HepG2 (cell line): ENCODE results near the gene IL10RA. TPM values are rescaled to one million over a fixed set of nuclear protein-coding genes. Genes with fewer than 3 reads are reported as not detected.

Experiments used
- ATAC-seq: fragments of 200-7000 bp; cut with Tn5 transposase; 3 replicates; pipeline ENCODE4 v1.9.1; 2020; ENCODE audit warnings: mild to moderate bottlenecking, moderate library complexity
- BruUV-seq: library from RNA; stranded (reverse); fragments of 400-500 nt; replicated peaks from 2 replicates; lab custom pipeline; 2021; lab: Mats Ljungman, UMichigan
- CTCF ChIA-PET: fragments of 300-600 bp; formaldehyde crosslinking; extraction: SDS; loops from one replicate; lab custom pipeline; 2021; ENCODE audit warnings: low total read pairs, inconsistent platforms, low intra/inter-chr PET ratio; lab: Yijun Ruan, JAX
- POLR2A ChIA-PET: fragments of 350-600 bp; sonication (Branson Sonifier 250); formaldehyde crosslinking; loops from one replicate; lab custom pipeline; 2020; ENCODE audit warnings: antibody characterized with exemption, inconsistent platforms; lab: Yijun Ruan, JAX
- DNase-seq: peaks from one replicate; pipeline ENCODE4 v3.0.0-alpha.2; 2015; ENCODE audit warnings: low spot score
- FAIRE-seq: peaks from 3 replicates; lab custom pipeline; 2011; peaks lifted over from hg19 to GRCh38; lab: Jason Lieb, UNC
- H2AFZ ChIP-seq: one replicate; pipeline ENCODE4 v1.6.1; 2011; ENCODE audit warnings: low read length, inconsistent platforms
- H3K27ac ChIP-seq: fragments of 300-600 bp; 3 replicates; pipeline ENCODE4 v1.8.0; 2011; ENCODE audit warnings: mixed run types, mild to moderate bottlenecking, mixed read lengths, low read length, inconsistent platforms; ENCODE audit not compliant: insufficient read depth; ENCODE audit errors: extremely low read length
- H3K27me3 ChIP-seq, 2 experiments: fragments of 200-600 bp in 1 of 2; 2 replicates in 1 of 2; 3 replicates in 1 of 2; pipeline versions ENCODE4 v1.6.0 to v1.8.0; 2011; ENCODE audit warnings: low read length in 2 of 2, mild to moderate bottlenecking in 2 of 2, moderate library complexity in 2 of 2, inconsistent platforms in 1 of 2; ENCODE audit not compliant: insufficient read depth in 2 of 2, control insufficient read depth in 1 of 2
- H3K36me3 ChIP-seq, 2 experiments: fragments of 200-600 bp in 1 of 2; replicated peaks in 1 of 2; 2 replicates in 1 of 2; 3 replicates in 1 of 2; pipeline versions ENCODE4 v1.5.1 to v1.8.0; 2011; ENCODE audit warnings: low read length in 2 of 2, inconsistent platforms in 1 of 2; ENCODE audit not compliant: insufficient read depth in 2 of 2, control insufficient read depth in 1 of 2
- H3K4me1 ChIP-seq: 2 replicates; pipeline ENCODE4 v1.5.1; 2012; ENCODE audit warnings: low read length, inconsistent platforms; ENCODE audit not compliant: insufficient read depth
- H3K4me2 ChIP-seq: 2 replicates; pipeline ENCODE4 v1.6.0; 2011; ENCODE audit warnings: low read depth, low read length, inconsistent platforms
- H3K4me3 ChIP-seq, 3 experiments: fragments of 200-600 bp in 1 of 3; sonication (generic), shearing (Covaris generic) in 1 of 3; replicated peaks in 1 of 3; 2 replicates each; pipeline ENCODE4 v1.5.1; 2011 to 2016; ENCODE audit warnings: low read length in 3 of 3, inconsistent platforms in 2 of 3, low read depth in 2 of 3, mild to moderate bottlenecking in 2 of 3, control low read depth in 1 of 3, mixed read lengths in 1 of 3; ENCODE audit not compliant: insufficient read depth in 1 of 3
- H3K79me2 ChIP-seq: one replicate; pipeline ENCODE4 v1.6.1; 2011; ENCODE audit warnings: low read length, inconsistent platforms; ENCODE audit not compliant: insufficient read depth
- H3K9ac ChIP-seq: 2 replicates; pipeline ENCODE4 v1.6.0; 2011; ENCODE audit warnings: mild to moderate bottlenecking, low read depth, low read length, inconsistent platforms; ENCODE audit not compliant: insufficient read depth
- H3K9me3 ChIP-seq: 2 replicates; pipeline ENCODE4 v1.5.1; 2012; ENCODE audit warnings: mild to moderate bottlenecking, low read length
- H4K20me1 ChIP-seq: 2 replicates; pipeline ENCODE4 v1.6.0; 2011; ENCODE audit warnings: inconsistent platforms, mild to moderate bottlenecking, low read length, moderate library complexity; ENCODE audit not compliant: insufficient read depth
- CAMTA2 ChIP-seq: sonication (generic); formaldehyde crosslinking; IDR thresholded peaks from 2 replicates; pipeline ENCODE4 v1.4.0; 2020; ENCODE audit warnings: mild to moderate bottlenecking, missing genetic modification reagents, borderline replicate concordance
- CHCHD3 ChIP-seq: sonication (generic); formaldehyde crosslinking; IDR thresholded peaks from 2 replicates; pipeline ENCODE4 v1.8.0; 2022; ENCODE audit warnings: mild to moderate bottlenecking, missing genetic modification reagents, moderate library complexity
- DNMT3B ChIP-seq: conservative IDR thresholded peaks from 2 replicates; pipeline ENCODE4 v1.6.1; 2016; ENCODE audit warnings: missing biosample characterization, control low read depth
- ELF1 ChIP-seq: sonication (generic); formaldehyde crosslinking; IDR thresholded peaks from 2 replicates; pipeline ENCODE4 v1.4.0; 2020; ENCODE audit warnings: missing genetic modification reagents
- GABPA ChIP-seq, 2 experiments: IDR thresholded peaks; 2 replicates each; pipeline ENCODE4 v1.6.1; 2011 to 2016; ENCODE audit warnings: low read depth in 2 of 2, low read length in 1 of 2, missing biosample characterization in 1 of 2, missing genetic modification characterization in 1 of 2
- KAT2B ChIP-seq: fragments of 150-350 bp; IDR thresholded peaks from 2 replicates; pipeline ENCODE4 v1.6.1; 2014; ENCODE audit warnings: low read depth, low read length, borderline replicate concordance
- MBNL3 ChIP-seq: fragments of 250-450 bp; sonication (Bioruptor Pico); conservative IDR thresholded peaks from 2 replicates; pipeline ENCODE4 v1.8.0; 2022; ENCODE audit warnings: mild to moderate bottlenecking, inconsistent platforms
- MTF1 ChIP-seq: sonication (generic); formaldehyde crosslinking; IDR thresholded peaks from 2 replicates; pipeline ENCODE4 v1.5.0; 2020; ENCODE audit warnings: missing genetic modification reagents
- RFXAP ChIP-seq: sonication (generic); formaldehyde crosslinking; IDR thresholded peaks from 2 replicates; pipeline ENCODE4 v1.4.0; 2020; ENCODE audit warnings: missing genetic modification reagents, borderline replicate concordance
- SOX6 ChIP-seq, 2 experiments: fragments of 450-650 bp in 1 of 2; sonication (generic) in 1 of 2; formaldehyde crosslinking in 1 of 2; IDR thresholded peaks; 2 replicates each; pipeline versions ENCODE4 v1.4.0 to v1.6.1; 2017 to 2020; ENCODE audit warnings: antibody characterized with exemption in 1 of 2, mild to moderate bottlenecking in 1 of 2, missing genetic modification reagents in 1 of 2
- SRY ChIP-seq: sonication (generic); formaldehyde crosslinking; IDR thresholded peaks from 2 replicates; pipeline ENCODE4 v1.8.0; 2022; ENCODE audit warnings: mild to moderate bottlenecking, missing genetic modification reagents
- ZBTB7A ChIP-seq: sonication (generic); formaldehyde crosslinking; IDR thresholded peaks from 2 replicates; pipeline ENCODE4 v1.8.0; 2022; ENCODE audit warnings: mild to moderate bottlenecking, missing genetic modification reagents
- ZNF75D ChIP-seq: sonication (generic); formaldehyde crosslinking; IDR thresholded peaks from 2 replicates; pipeline ENCODE4 v1.8.1; 2023; ENCODE audit warnings: missing genetic modification reagents, mild to moderate bottlenecking, borderline replicate concordance
- WGBS: methylation state at CpG from one replicate; pipeline ENCODE4 v1.1.6; 2017; ENCODE audit warnings: low lambda C conversion rate; 5-methylcytosine and 5-hydroxymethylcytosine counted together
- in situ Hi-C: cut with HindIII; loops from 2 replicates; pipeline ENCODE4 v1.10.0; 2017; ENCODE audit warnings: low pct_unique_long_range_greater_than_20kb; ENCODE audit not compliant: extremely low pct_ligation_motif_present
- intact Hi-C: fragments of 100-400 bp; cut with micrococcal nuclease; formaldehyde crosslinking; loops from one replicate; pipeline ENCODE4 v1.10.0; 2022; ENCODE audit not compliant: unreplicated experiment
- polyA plus RNA-seq, 8 experiments: library from polyadenylated mRNA; depleted of rRNA in 3 of 8; stranded (reverse) in 7 of 8; unstranded in 1 of 8; fragments of >200 nt; fragmentation: Illumina TruSeq in 4 of 8; extraction: Trizol in 4 of 8; gene quantifications; 2 replicates each; pipeline versions ENCODE4 v1.2.1 to v1.2.3, GENCODE V29; 2011 to 2016; ENCODE audit warnings: low read depth in 4 of 8, missing spikeins in 1 of 8, mixed read lengths in 1 of 8; ENCODE audit not compliant: insufficient read depth in 1 of 8
- total RNA-seq, 5 experiments: library from RNA; depleted of rRNA; stranded (reverse); fragments of >200 nt; fragmentation: Illumina TruSeq; extraction: Trizol; gene quantifications; 2 replicates each; pipeline ENCODE4 v1.2.3, GENCODE V29; 2016; ENCODE audit warnings: low read depth in 1 of 5
- TF ChIP-seq, protein P1 (sequence below): sonication (generic); IDR thresholded peaks from 2 replicates; pipeline ENCODE4 v1.6.1; 2016; ENCODE audit warnings: low read depth, borderline replicate concordance
- TF ChIP-seq, protein P2 (sequence below): sonication (generic); formaldehyde crosslinking; IDR thresholded peaks from 2 replicates; pipeline ENCODE4 v1.8.0; 2022; ENCODE audit warnings: low read depth, missing genetic modification reagents
- TF ChIP-seq, protein P3 (sequence below): sonication (generic); formaldehyde crosslinking; IDR thresholded peaks from 2 replicates; pipeline ENCODE4 v1.5.0; 2020; ENCODE audit warnings: missing genetic modification reagents

Gene IL10RA
- total and polyA plus RNA-seq, 2 of the 13 experiments (the other 11 are each of a cell fraction or from before 2014, with no cell fraction given) = not detected

DNA sequence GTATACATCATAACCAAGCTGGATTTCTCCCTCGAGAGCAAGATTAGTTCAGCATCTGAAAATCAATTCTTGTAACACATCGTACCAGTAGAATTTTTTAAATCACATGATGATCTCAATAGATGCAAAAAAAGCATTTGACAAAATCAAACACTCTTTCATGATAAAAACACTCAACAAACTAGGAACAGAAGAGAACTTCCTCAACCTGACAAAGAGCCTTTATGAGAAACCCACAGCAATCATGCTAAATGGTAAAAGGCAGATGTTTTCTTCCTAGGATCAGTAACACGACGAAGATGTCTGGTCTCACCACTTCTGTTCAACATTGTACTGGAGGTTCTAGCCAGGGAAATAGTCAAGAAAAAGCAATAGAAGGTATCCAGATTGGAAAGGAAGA lies 56.6 kb downstream of the IL10RA start:
- ChIA-PET POLR2A (no interaction called here), CTCF (no interaction called here)
- 25% methylated on average over 4 of the region's 4 CpGs for WGBS
- ATAC-seq = no peak
- Histone ChIP-seq H3K79me2 (no peaks in the 10 kb centered on the region), H2AFZ (no peak overlapping the region), H3K27ac (no peak overlapping the region), H3K27me3 (peaks cover 0 to 6% of the 10 kb centered on the region in 2 experiments; a peak in 2 of 5 replicates), H3K9ac (no peak overlapping the region), H4K20me1 (no peaks in the 10 kb centered on the region), H3K4me3 (no peak overlapping the region), H3K36me3 (no peaks in the 10 kb centered on the region), H3K4me2 (no peak overlapping the region), H3K4me1 (no peaks in the 10 kb centered on the region), H3K9me3 (no peaks in the 10 kb centered on the region)
- no peak for DNase-seq
- no peak for TF ChIP-seq MTF1 (CRISPR knock-in tag)
- no peak for TF ChIP-seq ZNF75D
- no peak for TF ChIP-seq RFXAP (CRISPR knock-in tag)
- no peak for TF ChIP-seq KAT2B
- no TSS peak for BruUV-seq
- intact Hi-C loops (no loop called here), in situ Hi-C loops (no loop called here)
- FAIRE-seq = no peak

DNA sequence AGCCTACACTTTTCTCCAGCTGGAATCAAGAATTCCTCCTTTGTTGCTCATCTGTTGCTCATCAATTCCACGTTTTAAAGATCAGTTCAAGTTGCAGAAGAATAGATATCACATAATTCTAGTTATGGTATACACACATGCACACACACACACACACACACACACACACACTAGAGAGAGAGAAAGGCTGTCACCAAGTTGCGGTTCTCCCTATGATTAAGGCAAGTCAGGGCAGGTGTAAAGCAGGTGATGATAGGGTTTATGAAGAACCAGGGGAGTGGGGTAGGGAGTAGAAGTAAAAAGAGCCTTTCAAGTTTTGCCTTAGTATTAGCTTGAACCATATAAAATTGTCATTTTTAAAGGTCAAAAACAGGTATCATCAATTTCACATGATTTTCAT lies 59.0 kb downstream of the IL10RA start:
- intact Hi-C loops (no loop called here), in situ Hi-C loops (no loop called here)
- ATAC-seq (no peak), FAIRE-seq (no peak), DNase-seq (no peak)
- H3K27me3 ChIP-seq = peaks cover 0 to 10% of the 10 kb centered on the region in 2 experiments; a peak in 1 of 5 replicates
- no peaks in the 10 kb centered on the region for H3K79me2 ChIP-seq
- H2AFZ ChIP-seq = no peak overlapping the region
- ChIA-PET POLR2A (no interaction called here), CTCF (no interaction called here)
- no peak overlapping the region for H3K9ac ChIP-seq
- no peak overlapping the region for H3K27ac ChIP-seq
- no peak overlapping the region for H3K4me3 ChIP-seq
- 0% methylated on average over 2 of the region's 2 CpGs for WGBS
- no peaks in the 10 kb centered on the region for H3K9me3 ChIP-seq
- H3K36me3 ChIP-seq = no peaks in the 10 kb centered on the region
- H3K4me1 ChIP-seq = no peaks in the 10 kb centered on the region
- H3K4me2 ChIP-seq = no peak overlapping the region
- no TSS peak for BruUV-seq
- no peaks in the 10 kb centered on the region for H4K20me1 ChIP-seq
- TF ChIP-seq SOX6 (IDR thresholded peaks at IDR 0.05) (no peak), SOX6 (CRISPR knock-in tag; IDR thresholded peaks at IDR 0.05) (no peak), CAMTA2 (CRISPR knock-in tag) (no peak), GABPA (IDR thresholded peaks at IDR 0.05; ENCODE audit: low read depth, low read length) (no peak), GABPA (CRISPR knock-in tag; IDR thresholded peaks at IDR 0.05; ENCODE audit: low read depth) (no peak), DNMT3B (no peak), ELF1 (CRISPR knock-in tag) (no peak), MBNL3 (CRISPR knock-in tag) (no peak), SRY (CRISPR knock-in tag) (no peak), ZBTB7A (CRISPR knock-in tag) (no peak), CHCHD3 (CRISPR knock-in tag) (no peak)
- TF ChIP-seq, protein P1, sequence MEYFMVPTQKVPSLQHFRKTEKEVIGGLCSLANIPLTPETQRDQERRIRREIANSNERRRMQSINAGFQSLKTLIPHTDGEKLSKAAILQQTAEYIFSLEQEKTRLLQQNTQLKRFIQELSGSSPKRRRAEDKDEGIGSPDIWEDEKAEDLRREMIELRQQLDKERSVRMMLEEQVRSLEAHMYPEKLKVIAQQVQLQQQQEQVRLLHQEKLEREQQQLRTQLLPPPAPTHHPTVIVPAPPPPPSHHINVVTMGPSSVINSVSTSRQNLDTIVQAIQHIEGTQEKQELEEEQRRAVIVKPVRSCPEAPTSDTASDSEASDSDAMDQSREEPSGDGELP = no peak
- TF ChIP-seq, protein P2, sequence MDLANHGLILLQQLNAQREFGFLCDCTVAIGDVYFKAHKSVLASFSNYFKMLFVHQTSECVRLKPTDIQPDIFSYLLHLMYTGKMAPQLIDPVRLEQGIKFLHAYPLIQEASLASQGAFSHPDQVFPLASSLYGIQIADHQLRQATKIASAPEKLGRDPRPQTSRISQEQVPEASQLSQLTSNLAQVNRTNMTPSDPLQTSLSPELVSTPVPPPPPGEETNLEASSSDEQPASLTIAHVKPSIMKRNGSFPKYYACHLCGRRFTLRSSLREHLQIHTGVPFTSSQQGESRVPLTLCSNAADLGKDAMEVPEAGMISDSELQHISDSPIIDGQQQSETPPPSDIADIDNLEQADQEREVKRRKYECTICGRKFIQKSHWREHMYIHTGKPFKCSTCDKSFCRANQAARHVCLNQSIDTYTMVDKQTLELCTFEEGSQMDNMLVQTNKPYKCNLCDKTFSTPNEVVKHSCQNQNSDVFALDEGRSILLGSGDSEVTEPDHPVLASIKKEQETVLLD = no peak
- TF ChIP-seq, protein P3, sequence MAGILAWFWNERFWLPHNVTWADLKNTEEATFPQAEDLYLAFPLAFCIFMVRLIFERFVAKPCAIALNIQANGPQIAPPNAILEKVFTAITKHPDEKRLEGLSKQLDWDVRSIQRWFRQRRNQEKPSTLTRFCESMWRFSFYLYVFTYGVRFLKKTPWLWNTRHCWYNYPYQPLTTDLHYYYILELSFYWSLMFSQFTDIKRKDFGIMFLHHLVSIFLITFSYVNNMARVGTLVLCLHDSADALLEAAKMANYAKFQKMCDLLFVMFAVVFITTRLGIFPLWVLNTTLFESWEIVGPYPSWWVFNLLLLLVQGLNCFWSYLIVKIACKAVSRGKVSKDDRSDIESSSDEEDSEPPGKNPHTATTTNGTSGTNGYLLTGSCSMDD (CRISPR knock-in tag) = no peak
